ENCODE results near the gene LRP8. TPM values are rescaled to one million over a fixed set of nuclear protein-coding genes. Genes with fewer than 3 reads are reported as not detected.

LRP8 gene
- total and polyA plus RNA-seq, 2 donors (not counting 3 experiments of a cell fraction or from before 2014, with no cell fraction given): 40.9 to 62.2 TPM

DNA sequence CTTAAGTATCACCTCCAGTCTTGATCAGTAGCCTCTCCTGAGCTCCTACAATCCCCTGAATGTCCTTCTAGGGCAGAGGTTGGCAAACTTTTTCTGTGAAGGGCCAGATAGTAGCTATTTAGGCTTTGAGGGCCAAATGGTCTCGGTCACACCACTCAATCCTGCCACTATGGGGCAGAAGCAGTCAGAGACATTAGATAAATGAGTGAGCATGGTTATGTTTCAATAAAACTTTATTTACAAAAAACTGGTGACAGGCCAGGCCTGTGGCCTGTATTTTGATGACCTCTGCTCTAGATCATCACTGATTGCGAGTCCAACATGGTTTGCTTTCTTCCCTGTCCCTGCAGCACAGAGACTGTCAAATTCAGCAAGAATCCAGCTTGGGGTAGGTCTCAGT lies 36.3 kb downstream of the LRP8 start:
- ChIA-PET POLR2A (no interaction called here), CTCF (interaction anchor here (0.7 to 3.4 kb wide), 3 partner anchors 11 to 102 kb away, joined by 3 to 21 read pairs (median 3); no protein-coding TSS in a partner anchor)
- FAIRE-seq: no peak
- dilution Hi-C loops (cut with MboI; ENCODE audit: extremely low pct_ligation_motif_present, low sequenced_read_pairs) (no loop called here), intact Hi-C loops (cut with micrococcal nuclease) (no loop called here)
- H4K20me1 ChIP-seq (replicated peaks; ENCODE audit: control insufficient read depth, extremely low read depth, insufficient read depth, low read length): no peaks in the 10 kb centered on the region
- no peaks in the 10 kb centered on the region for H3K27me3 ChIP-seq (ENCODE audit: control insufficient read depth in 2 of 2, insufficient read depth in 2 of 2, low read length in 2 of 2)
- no peak overlapping the region for H3K4me3 ChIP-seq (replicated peaks in 1 of 3; ENCODE audit: insufficient read depth in 1 of 3, low read depth in 1 of 3, low read length in 3 of 3)
- DNase-seq (ENCODE audit: low read depth, low spot score): no peak
- H3K9ac ChIP-seq (replicated peaks; ENCODE audit: extremely low read depth, insufficient read depth, low read length): no peak overlapping the region
- no TSS peak for BruUV-seq (replicated peaks)
- TF ChIP-seq, protein P1, sequence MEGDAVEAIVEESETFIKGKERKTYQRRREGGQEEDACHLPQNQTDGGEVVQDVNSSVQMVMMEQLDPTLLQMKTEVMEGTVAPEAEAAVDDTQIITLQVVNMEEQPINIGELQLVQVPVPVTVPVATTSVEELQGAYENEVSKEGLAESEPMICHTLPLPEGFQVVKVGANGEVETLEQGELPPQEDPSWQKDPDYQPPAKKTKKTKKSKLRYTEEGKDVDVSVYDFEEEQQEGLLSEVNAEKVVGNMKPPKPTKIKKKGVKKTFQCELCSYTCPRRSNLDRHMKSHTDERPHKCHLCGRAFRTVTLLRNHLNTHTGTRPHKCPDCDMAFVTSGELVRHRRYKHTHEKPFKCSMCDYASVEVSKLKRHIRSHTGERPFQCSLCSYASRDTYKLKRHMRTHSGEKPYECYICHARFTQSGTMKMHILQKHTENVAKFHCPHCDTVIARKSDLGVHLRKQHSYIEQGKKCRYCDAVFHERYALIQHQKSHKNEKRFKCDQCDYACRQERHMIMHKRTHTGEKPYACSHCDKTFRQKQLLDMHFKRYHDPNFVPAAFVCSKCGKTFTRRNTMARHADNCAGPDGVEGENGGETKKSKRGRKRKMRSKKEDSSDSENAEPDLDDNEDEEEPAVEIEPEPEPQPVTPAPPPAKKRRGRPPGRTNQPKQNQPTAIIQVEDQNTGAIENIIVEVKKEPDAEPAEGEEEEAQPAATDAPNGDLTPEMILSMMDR (IDR thresholded peaks at IDR 0.05; ENCODE audit: extremely low read depth in 1 of 2, insufficient read depth in 1 of 2, low read depth in 1 of 2, low read length in 2 of 2): no peak
- no peak for TF ChIP-seq POLR2A (IDR thresholded peaks at IDR 0.05; ENCODE audit: low read depth, low read length)
- no peak for TF ChIP-seq JUN (IDR thresholded peaks at IDR 0.05; ENCODE audit: borderline replicate concordance, insufficient read depth, insufficient read length, low read depth)
- TF ChIP-seq GATA2 (IDR thresholded peaks at IDR 0.05; ENCODE audit: insufficient read depth, insufficient read length, low read depth, low read length): no peak
- TF ChIP-seq, protein P2, sequence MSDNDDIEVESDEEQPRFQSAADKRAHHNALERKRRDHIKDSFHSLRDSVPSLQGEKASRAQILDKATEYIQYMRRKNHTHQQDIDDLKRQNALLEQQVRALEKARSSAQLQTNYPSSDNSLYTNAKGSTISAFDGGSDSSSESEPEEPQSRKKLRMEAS (IDR thresholded peaks at IDR 0.05; ENCODE audit: insufficient read depth, insufficient read length): no peak
- no peak for TF ChIP-seq EZH2 (IDR thresholded peaks at IDR 0.05; ENCODE audit: borderline replicate concordance, low read depth, low read length, severe bottlenecking)
- TF ChIP-seq FOS (IDR thresholded peaks at IDR 0.05; ENCODE audit: borderline replicate concordance, insufficient read depth, low read length): no peak
- no peak for TF ChIP-seq POLR2AphosphoS5 (IDR thresholded peaks at IDR 0.05; ENCODE audit: insufficient read depth, low read depth, low read length)
- TF ChIP-seq MYC (IDR thresholded peaks at IDR 0.05; ENCODE audit: low read depth, low read length): no peak
- H3K9me1 ChIP-seq (replicated peaks; ENCODE audit: control insufficient read depth, extremely low read depth, insufficient read depth, low read length): no peaks in the 10 kb centered on the region
- peaks cover 0 to 5% of the 10 kb centered on the region in 2 experiments for H3K36me3 ChIP-seq (ENCODE audit: control insufficient read depth in 2 of 2, extremely low read depth in 1 of 2, insufficient read depth in 2 of 2, low read length in 2 of 2)
- peaks cover 30% of the 10 kb centered on the region for H3K79me2 ChIP-seq (ENCODE audit: control insufficient read depth, insufficient read depth, low read length)
- H3K9me3 ChIP-seq (replicated peaks; ENCODE audit: control insufficient read depth, insufficient read depth, low read length): no peaks in the 10 kb centered on the region
- H3K4me1 ChIP-seq (ENCODE audit: control insufficient read depth, extremely low read depth, insufficient read depth, low read length): peaks cover 24% of the 10 kb centered on the region
- no peak overlapping the region for H3K27ac ChIP-seq (ENCODE audit: insufficient read depth, low read depth, low read length)
- no peak overlapping the region for H3K4me2 ChIP-seq (ENCODE audit: insufficient read depth, low read length)
- H2AFZ ChIP-seq (ENCODE audit: low read depth, low read length): no peak overlapping the region
